GM19438 (cell line): ENCODE measurements around the gene DMXL1.

ENCODE experiments used
- ATAC-seq: cut with Tn5 transposase; IDR thresholded peaks from one replicate; pipeline ENCODE4 v1.9.1; 2021; ENCODE audit warnings: low read depth; ENCODE audit not compliant: unreplicated experiment

DMXL1 gene

DNA sequence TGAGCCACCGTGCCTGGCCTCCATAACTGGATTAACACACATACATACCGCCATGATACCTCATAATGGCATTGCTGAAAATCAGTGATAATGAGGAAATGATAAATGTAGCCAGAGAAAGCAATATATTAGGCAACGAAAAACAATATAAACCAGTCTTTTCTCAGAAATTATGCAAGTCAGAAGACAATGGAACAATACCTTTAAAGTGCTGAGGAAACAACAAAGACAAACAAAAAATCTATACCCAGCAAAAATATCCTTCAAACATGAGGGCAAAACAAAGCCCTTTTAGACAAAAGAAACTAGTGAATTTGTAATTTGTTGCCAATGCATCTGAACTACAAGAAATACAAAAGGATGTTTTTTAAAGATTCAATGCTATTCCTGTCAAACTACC, 186.7 kb downstream of the DMXL1 start:
- ATAC-seq, result no peak

DNA sequence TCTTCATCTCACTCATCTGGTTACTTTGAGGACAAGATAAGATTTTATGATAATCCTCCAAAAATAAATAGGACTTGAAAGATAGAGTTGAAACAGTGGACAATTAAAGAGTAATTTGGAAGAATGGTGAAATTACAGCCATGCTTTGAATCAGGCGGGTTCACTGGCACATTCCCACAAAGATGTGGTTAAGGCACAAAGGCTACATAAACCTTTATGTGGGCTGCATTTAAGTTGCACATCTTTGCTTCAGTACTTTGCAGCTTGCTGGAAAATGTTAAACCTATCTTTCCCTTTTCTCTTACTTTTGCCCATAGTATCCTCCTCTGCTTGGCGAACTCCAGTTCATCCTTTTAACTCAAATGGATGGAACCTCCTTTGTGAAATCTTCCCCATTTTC, 192.8 kb downstream of the DMXL1 start:
- ATAC-seq, result no peak

DNA sequence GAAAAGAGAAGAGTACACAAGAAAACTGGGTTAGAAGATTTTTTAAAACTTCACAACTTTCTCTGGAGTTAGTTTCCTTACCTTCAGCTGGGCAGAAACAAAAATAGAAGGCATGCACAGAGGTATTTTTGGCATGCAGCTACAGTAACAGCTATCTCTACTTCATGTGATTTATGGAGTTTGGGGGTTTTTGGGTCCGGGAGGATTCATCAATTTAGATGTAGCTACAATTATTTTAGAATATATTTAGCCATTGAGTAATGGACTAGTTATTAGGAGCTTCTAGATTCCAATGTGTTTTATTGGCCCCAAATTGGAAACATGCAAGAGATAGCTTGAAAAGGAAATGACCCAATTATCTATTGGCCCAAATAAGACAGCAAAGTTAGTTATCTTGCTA, 193.3 kb downstream of the DMXL1 start:
- ATAC-seq, result no peak

DNA sequence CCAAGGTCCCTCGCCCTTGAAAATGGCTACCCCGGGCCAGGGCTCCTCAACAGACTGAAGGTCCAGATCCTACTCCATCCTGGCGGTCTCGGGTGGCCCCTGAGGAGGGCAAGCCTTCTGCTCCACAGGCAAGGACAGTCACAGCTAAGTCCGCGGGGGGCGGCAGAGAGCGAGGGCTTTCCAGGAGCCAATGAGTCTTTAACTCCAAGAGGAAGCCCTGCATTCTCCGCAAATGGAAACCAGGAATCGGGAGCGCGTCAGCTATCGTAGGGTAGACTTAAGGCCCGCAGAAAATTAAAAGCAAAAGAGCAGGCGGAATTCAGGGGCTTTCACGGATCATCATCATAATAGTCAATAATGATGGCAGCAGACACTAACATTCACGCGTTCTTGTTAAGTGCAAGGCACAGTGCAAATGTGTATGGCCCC, 197.1 kb downstream of the DMXL1 start:
- ATAC-seq, result peak; percentile 75

DNA sequence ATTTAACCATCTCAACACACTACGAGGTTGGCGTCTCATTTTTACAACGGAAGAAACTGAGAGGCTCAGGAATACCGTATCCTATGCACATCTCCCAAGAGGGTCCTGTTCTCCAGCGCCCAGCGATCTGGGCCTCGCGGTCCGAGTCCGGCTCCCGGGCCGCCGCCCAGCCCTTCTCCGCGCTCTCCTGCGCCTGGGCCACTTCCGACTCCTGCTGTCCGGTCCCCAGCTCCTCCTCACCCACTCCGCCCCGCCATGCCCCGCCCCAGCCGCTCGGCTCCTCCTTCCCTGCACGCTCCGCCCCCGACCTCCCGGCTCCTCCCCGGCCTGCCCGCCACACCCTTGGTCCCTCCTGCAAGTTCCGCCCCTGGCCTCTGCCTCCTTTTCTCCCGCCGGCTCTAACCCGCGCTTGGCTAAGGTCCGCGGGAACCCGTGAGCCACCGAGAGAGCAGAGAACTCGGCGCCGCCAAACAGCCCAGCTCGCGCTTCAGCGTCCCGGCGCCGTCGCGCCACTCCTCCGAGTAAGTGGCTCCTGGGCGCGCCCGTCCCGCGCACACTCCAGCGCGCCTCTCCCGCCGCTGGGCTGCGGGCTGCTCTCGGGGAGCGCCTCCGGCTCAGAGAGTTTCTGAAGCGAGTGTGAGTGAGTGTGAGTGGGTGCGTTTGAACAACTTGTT, 197.6 kb downstream of the DMXL1 start:
- peak; percentile 84 for ATAC-seq

DNA sequence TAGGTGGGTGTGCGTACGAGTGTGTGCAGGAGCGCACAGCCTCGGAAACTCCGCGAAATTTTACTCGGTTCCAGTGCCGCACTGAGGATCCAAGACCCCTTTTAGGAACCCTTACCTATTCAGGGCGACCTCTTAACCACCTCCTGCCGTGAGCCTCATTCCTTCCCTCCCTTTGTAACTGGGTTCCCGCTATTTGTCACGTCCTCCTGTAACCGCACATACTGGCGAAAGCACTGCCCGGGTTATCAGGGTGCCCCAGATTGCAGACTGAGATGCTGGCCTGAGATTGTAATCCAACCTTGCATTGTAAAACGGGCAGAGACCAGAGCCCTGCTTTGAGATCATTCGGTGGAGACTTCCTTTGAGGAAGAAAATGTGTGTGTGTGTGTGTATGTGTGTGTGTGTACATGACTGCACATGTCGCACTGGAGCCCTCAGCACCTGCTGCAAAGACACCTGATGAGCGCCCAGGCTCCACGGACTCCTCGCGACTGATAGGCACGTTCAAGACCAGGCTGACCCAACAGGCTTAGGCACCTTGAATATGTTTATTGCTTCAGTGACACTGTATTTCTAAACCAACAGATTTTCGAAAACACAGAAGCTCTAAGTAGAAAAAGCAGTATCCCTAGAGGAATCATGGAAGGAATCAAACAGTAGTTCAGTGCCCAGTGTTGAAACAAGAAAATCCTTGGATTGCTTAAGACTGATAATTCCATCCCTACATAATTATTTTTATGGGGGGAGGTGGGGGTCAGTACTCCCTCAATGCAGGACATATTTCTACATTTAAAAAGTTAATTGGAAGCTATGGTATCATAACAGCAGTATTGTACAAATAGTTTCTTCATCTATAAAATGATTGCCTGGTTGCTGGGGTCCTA, 198.4 kb downstream of the DMXL1 start:
- peak; percentile 5 for ATAC-seq

DNA sequence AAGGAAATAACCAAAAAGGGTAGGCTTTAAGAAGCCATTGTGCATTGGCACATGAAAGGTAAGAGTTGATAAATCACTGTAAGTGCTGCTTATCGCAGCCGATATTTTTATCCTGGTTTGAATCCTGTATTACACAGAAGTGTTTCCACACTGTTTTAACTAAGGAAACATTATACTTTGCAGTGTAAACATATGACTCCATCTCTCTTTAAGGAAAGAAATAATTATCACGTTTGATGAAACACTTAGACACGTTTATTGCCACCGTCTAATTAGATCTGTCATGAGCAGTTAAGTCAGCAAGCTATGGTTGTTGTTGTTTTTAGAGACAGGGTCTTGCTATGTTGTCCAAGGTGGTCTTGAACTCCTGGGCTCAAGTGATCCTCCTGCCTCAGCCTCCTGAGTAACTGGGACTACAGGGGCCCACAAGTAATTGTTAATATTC, 199.3 kb downstream of the DMXL1 start:
- ATAC-seq, result no peak

DNA sequence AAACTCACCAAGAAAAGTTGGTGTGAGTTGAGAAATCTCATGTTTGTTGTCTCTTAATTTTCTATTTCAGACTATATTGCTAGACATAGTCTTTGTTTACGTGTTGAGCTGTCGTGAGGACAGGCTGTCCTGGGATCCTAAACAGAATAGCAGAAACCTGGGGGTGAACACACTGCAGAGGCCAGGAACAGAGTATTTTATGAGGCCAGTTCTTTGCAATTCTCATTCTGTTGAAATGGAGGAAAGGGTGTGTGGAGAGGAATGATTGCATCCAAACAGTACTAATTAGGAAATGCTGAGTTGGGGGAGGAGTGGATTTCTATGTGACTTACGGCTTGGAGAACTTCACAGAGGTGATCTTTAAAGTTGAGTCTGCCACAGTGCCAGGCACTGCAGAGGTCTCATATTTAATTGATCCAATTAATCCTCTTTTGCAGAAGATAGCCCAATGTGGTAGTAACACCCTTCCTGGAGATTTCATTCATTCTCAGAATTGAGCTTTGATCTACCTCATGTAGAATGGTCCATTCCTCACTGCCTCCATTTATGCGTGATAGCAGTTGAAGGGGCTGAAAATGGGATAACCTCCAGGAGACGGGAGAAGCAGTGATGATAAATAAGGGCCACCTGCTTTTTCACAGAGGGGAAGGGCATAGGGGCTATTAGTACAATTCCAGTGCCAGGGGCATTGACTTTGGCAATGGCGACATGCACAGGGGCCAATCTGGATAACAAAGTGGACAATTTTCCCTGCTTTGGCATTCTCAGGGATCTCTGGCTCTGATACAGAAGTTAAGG, 200.3 kb downstream of the DMXL1 start:
- ATAC-seq, result no peak

DNA sequence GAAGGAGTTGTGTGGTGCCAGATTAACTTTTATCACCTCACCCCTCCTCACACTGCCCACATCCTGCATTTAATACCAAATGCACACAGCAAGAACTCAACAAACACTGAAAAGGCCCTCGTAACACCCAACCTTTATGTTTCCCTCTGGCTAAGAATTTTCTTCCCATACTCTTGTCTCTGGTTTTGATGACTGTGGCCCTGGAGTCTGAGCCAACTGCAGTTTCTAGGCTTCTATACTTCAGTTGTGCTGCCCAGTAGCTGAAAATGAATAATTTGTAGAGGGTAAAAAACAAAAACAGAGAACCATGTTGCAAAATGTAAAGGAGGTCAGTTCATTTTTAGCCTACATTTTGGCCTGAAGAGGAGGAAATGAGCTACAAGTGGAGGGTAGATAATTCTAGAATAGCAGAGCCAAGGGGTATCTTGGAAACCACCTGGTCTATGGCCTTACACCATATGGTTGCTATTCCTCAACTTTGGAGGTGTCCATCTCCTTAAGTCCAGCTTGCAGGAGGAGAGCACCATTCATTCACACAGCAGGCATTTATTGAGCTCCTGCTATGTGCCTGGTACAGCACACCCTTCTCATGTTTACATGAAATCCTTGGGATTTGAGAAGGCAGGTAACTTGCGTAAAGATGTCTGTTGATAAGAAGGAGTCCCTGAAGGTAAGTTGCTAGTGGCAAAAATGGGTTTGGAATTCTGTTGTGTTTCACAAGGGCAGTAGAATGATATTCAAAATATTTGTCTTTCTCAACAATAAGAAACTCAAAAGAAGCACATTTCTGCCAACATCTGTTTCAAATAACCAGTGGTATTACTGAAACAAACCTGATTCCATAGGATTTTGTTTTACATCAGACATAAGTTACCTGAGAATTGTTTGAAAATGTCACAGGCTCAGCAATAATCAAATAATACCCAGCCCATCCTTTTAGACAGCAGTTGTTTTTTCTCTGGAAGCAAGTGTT, 201.2 kb downstream of the DMXL1 start:
- ATAC-seq, result no peak

DNA sequence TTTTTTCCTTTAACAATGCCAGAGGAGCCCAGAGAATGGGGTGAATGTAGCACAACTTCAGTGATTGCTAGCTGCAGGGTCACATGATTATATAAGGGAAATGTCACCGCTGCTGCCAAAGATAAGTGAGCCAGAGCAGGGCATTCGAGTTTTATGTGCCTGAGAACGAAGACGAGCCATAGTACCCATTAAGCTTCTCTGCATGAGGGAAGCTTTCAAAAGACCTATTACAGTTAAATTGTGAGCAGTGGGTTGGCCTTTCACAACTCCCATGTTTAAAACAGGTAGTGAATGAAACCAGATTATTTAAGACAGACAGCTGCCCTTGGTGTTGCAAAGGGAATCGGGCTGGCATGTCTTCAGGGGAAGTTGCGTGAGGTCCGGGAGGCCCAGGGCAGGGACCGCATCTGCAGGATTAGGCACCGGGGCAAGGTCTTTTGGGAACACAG, 202.5 kb downstream of the DMXL1 start:
- ATAC-seq, result no peak

DNA sequence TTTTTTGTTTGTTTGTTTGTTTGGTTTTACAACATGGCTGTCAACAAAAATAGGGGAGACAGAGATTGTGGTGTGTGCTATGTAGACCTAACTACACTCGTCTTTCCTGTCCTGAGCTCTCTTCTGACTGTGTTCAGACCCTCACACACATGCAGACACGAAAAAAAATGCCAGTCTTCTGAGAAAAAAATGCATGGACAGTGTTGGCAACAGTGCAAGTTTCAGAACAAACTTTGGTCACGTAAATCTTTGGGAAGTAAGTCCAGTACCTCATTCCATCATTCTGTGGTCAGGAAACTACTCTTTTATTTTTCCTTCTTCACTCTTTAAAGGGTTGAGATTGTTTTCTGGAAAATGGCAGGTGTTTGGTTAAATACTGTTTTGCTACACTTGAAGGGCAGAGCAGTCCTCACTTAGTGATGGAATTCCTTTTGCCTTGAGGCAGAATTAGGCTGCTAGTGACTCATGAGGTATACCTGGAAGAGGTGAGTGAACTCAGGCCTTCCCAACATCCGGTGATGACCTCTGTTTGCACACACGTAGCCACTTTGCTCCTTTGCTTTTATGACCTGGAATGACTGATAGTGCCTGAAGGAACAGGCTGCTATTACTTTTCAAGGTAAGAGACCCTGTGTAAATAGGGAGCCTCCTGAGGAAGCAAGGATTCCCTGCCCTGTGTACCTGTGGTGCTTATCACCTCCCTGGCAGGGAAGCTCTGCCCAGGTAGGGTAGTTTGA, 203.3 kb downstream of the DMXL1 start:
- no peak for ATAC-seq

DNA sequence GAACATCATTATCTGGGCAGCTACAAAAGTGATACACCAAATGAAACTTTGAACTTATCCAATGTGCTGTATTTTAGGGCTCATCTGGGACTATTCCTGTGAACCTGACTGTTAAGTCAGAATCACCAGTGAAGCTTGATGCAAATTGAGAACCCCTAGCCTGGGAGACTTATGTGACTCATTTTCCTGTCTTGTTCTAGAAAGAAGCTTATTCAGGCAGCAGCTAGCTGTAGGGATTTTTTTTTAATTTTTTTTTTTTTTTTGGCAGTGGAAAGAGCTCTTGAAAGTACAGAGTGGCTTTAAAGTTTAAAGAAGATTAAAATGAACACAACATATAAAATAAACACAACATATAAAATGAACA, 203.9 kb downstream of the DMXL1 start:
- ATAC-seq, result peak; percentile 26

DNA sequence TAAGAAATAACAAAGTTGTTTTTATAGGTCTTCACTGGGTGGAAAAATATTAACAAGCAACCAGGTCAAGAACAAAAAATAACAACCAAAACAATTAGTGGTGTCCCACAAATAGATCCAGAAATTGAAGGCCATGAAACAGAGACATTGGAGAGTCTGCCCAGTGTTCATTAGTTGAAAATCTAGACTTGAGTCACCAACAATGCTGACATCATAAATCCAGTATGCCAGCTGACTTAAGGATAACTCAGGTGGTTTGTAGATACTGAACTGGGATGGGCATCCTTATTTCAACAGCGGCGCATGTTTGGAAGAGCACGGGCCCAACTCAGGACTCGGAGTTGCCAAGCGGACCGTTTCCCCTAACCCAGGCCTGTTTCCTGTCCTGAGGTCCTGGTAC, 204.3 kb downstream of the DMXL1 start:
- no peak for ATAC-seq

DNA sequence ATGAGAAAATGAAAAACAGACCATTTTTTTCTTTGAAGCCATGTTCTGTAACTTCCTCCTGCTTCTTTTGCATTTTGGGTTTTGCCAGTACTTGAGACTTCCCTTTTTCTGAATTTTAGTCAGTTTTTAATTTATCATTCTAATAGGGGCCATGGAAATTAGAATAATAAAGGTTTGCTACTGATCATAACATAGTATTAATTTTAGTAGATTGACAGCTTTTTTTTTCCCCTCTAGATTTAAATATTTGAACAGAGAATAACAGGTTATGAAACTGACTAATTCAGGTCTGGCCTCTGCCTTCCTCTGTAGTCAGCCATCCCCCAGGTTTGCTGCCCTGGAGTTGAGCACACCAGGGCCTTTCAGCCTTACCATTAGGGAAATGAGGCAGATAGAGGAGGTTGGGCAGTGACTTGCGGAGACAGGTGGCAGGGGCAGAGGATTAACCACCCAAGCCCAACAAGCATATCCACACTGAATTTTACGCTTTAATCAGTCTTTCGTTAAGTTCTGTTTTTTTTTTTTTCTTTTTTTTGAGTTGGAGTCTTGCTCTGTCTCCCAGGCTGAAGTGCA, 204.8 kb downstream of the DMXL1 start:
- peak; percentile 67 for ATAC-seq

DNA sequence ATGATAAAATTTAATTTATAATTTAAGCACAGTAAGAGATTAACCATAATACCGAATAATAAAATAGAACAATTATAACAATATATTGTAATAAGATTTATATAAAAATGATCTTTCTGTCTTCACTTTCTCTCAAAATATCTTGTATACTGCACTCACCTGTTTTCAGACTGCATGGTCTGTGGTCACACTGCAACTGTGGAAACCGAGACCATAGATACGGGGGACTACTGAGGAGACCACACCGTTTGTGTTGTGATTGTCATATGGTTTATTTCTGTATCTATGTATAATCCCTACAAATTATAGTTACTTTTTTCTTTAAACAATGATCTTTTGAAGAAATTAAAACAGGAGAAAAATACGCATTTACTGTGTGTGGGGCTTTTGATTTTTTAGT, 206.1 kb downstream of the DMXL1 start:
- ATAC-seq, result peak; percentile 31

DNA sequence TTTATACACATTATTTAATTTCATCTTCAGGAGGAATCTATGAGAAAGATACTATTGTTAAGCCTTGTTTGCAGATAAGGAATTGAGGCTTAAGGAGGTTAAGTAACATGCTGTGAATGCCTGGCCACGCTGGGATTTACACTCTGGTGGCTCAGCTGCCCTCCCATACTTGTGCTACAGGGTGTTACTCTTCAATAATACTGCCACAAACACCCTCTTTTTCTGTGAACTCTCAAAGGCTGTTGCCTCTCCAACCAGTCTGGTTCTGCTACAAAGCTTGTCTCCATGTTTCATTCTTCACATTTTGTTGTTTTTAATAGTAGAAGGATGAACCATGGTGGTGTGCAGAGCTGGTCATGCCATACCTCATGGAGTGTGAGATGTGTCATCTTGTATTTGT, 208.2 kb downstream of the DMXL1 start:
- no peak for ATAC-seq

DNA sequence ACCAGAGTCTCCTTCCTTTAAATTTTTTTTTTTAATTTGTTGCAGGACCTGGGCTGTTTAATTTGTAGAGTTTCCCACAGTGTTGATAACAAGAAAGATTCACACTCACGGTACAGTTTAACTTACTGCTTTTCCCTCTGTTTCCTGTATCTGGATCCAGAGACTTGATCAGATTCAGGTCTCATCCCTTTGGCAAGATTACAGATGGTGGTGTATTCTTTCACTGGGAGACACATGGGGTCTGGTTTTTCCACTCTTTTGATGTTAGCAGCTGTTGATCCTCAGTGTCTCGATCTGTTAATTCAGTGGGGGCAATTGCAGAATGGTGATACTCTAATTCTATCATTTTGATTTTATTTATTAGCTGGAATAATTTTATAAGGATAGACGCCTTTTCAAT, 209.5 kb downstream of the DMXL1 start:
- no peak for ATAC-seq

DNA sequence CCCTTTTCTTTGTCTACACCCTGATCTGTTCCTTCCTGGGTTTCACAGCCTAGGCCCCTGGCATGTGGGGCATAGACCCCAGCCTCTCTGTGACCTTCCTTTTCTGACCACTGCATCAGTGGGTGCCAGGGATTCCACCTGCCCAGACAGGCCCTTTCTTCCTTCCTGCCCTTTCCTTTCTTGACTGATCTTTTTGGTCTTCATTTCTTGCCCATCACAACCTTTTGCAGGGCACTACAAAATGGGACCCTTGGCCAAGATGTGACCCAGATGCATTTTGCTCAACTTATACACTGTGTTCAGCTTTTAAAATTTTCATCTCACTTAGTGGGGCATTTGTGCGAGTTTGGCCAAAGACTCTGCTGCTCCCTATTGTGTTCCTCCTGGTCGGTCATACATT, 211.7 kb downstream of the DMXL1 start:
- ATAC-seq, result no peak

DNA sequence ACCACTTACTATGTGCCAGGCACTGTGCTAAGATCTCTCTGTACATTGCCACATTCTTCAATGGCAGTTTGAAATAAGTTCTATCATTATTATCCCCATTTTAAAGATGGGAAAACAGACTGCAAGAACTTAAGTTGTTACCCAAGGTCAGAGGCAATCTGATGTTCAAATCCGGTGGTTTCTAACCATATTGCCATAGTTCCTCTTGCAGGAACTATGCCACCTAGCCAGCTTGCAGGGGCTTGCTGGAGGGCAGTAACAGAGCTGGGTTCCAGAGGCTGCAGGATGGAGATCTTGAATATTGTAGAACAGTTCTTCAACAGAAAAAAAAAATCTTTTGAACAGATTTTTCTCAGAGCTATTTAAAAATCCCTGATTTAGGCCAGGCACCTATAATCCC, 213.1 kb downstream of the DMXL1 start:
- ATAC-seq, result no peak
